Adipose tissue (tissue), 3 donors: ENCODE results near the gene PACSIN1. TPM values are rescaled to one million over a fixed set of nuclear protein-coding genes. Genes with fewer than 3 reads are reported as not detected.
"Not testable (repeated sequence)": the region's sequence is repeated elsewhere in the genome, so short reads cannot be mapped to it uniquely, and the experiment has no call there.

ENCODE experiments used
- H3K27ac ChIP-seq: one replicate; pipeline ENCODE4 v1.5.1; 2013; ENCODE audit warnings: low read depth, low read length
- WGBS, 3 donors: extraction: QIAGEN DNeasy Blood & Tissue Kit; methylation state at CpG; one replicate each; pipeline ENCODE4 v1.1.7; 2013; 5-methylcytosine and 5-hydroxymethylcytosine counted together
- polyA plus RNA-seq, 3 donors: library from polyadenylated mRNA; stranded (reverse); fragments of 200-250 nt; gene quantifications; one replicate each; pipeline ENCODE4 v1.2.3, GENCODE V29; 2013
- donor health status: healthy with polysubstance abuse.
- donor health status: Bipolar disorder and iron deficiency.
- donor health status: healthy.

The PACSIN1 gene
- polyA plus RNA-seq, 3 donors: 0.17 to 0.21 TPM; not detected in 1

DNA sequence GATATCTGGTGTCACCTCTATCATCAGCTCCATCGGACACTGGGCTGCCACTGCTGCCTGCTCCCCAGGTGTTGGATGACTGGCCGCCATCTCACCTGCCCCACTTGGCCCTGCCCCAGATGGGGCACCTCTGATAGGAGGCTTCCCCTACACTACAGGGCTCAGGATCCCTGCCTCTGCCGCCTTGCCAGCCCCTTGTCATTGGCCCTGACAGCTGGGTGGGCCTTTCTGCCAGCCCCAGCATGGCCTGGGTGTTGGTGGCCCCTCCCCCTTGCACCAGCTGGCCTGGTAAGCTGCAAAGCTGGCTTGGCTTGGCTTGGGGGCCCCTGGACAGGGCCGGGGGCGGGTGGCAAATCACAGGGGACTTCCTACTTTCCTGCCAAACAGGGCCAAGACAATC, 10.6 kb downstream of the PACSIN1 start:
- WGBS, 3 donors: 63 to 64% (median 63%) methylated on average over 5 of the region's 5 CpGs

DNA sequence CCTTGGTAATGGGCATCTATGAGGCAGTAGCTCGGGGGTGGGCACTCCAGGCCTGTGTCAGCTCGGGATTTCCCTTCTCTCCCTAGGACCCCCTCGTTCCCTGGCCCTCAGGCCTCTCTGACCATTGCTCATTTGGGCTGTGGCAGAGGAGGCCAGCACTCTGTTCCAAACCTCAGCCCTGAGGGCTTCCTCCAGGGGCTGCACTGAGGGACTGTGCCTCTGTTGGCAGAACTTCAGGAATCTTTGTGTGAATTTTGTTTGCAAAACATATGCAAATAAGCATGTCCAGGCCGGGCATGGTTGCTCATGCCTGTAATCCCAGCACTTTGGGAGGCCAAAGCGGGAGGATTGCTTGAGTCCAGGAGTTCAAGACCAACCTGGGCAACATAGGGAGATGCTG, 11.0 kb downstream of the PACSIN1 start:
- 66 to 70% (median 69%) methylated on average over 5 of the region's 5 CpGs for WGBS, 3 donors
- no peak overlapping the region for H3K27ac ChIP-seq

More for the DNA sequence above, 10.6 kb downstream of the PACSIN1 start:
- no peak overlapping the region for H3K27ac ChIP-seq

DNA sequence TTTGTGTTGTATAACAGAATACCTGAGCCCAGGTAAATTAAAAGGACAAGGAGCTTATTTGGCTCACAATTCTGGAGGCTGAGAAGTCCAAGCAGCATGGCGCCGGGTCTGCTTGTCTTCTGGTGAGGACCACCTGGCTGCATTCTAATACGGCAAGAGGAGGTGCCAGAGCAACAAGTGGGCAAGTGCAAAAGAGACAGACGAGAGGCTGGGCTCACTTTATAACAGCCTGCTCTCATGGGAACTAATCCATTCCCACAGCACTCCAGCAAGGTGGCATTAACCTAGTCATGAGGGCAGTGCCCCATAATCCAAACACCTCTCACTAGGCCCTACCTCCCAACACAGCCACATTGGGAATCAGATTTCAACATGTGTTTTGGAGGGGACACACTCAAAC, 12.9 kb downstream of the PACSIN1 start:
- 91 to 93% (median 92%) methylated on average over 4 of the region's 4 CpGs for WGBS, 3 donors
- H3K27ac ChIP-seq: no peak overlapping the region

DNA sequence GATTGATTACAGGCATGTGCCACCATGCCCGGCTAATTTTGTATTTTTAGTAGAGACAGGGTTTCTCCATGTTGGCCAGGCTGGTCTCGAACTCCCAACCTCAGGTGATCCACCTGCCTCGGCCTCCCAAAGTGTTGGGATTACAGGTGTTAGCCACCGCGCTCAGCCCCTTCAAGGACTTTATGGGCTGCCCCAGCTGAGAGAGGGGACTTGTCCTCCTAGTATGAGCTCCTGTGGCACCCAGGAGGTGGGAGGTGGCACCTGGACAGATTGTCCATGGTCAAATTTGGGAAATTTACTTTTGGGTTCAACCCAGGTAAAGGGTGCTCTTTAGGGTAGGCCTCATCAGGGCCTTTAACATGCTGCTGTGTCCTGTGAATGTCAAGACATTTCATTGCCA, 17.9 kb downstream of the PACSIN1 start:
- 94 to 100% (median 97%) methylated on average over 5 of the region's 5 CpGs for WGBS, 3 donors
- not testable (repeated sequence) for H3K27ac ChIP-seq

DNA sequence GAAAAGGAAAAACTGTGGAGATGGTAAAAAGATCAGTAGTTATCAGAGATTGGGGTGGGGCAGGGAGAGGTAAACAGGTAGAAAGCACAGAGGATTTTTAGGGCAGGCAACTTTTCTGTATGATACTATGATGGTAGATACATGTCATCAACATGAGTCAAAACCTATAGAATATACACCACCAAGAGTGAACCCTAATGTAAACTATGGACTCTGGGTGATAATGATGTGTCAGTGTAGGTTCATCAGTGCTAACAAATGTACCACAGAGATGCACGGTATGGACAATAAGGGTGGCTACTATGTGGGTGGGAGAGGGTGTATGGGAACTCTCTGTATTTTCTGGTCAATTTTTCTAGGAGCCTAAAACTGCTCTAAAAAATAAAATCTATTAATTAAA, 18.5 kb downstream of the PACSIN1 start:
- 67 to 80% (median 72%) methylated on average over 1 of the region's 1 CpG for WGBS, 3 donors
- no peak overlapping the region for H3K27ac ChIP-seq

- 52 to 68% (median 67%) methylated on average over 7 of the region's 7 CpGs for WGBS, 3 donors
- H3K27ac ChIP-seq: no peak overlapping the region
Measured at GRCh38 chr6:34484899-34485298, 19.0 kb downstream of the PACSIN1 start.

DNA sequence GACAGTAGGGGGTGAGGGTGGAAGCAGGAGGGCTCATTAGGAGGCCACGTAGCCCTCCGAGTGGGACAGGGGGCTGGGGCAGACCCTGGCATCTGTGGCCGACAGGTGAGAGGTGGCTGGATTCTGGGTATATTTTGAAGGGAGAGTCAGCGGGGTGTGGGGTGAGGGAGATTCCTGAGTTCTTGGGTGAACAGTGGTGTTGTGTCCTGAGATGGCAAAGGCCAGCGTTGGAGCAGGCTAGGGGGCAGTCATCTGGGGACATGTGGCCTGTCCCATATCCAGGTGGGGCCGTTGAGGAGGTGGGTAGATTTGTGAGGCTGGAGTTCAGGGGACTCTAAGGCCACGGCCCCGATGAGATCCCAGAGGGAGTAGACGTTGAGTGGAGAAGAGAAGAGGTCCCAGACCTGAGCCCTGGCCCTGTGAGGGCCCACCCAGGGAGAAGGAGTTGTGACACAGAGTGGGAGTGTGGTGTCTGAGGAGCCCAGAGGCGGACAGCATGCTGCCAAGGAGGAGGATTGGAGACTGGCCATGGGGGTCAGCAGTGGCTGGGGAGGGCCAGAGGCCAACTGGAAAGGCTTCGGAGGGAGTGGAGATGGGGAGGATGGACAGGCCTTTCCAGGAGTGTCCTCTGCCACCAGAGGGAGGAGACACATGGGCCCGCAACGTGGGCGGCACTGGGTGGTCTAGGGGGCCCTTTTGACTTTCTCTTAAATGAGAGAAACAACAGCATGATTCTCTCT, 19.6 kb downstream of the PACSIN1 start:
- WGBS, 3 donors: 69 to 78% (median 73%) methylated on average over 14 of the region's 14 CpGs

GRCh38 chr6:34486106-34486740, 20.3 kb downstream of the PACSIN1 start:
- WGBS, 3 donors: 63 to 80% (median 69%) methylated on average over 8 of the region's 8 CpGs
- no peak overlapping the region for H3K27ac ChIP-seq

More for the DNA sequence above, 19.6 kb downstream of the PACSIN1 start:
- H3K27ac ChIP-seq: no peak overlapping the region

DNA sequence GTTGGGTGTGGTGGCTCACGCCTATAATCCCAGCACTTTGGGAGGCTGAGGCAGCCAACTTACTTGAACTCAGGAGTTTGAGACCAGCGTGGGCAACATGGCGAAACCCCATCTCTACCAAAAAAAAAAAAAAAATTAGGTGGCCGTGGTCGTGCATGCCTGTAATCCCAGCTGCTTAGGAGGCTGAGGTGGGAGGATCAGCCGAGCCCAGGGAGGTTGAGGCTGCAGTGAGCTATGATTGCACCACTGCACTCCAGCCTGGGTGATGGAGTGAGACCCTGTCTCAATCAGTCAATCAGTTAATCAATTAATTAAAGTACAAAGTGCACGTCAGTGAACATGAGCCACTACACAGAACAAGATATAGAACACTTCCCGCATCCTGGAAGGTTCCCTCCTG, 21.0 kb downstream of the PACSIN1 start:
- not testable (repeated sequence) for H3K27ac ChIP-seq
- 90 to 95% (median 90%) methylated on average over 8 of the region's 8 CpGs for WGBS, 3 donors

DNA sequence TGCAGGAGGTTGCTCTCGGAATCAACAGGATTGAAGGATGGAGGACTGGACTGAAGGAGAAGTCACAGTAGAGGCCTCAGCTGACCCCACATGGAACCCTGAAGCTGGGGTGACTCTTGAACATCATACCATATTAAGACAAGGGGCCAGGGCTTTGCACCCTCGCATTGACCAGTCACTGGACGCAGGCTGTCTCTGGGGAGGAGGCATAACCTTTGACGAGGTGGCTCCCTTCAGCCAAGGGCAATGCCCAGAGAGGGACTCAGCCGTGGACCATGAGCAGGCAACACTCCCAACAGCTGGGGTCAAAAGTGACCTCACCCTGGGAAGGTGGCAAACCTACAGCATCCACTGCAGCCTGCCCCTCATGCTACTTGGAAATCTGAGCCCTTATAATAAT, 21.7 kb downstream of the PACSIN1 start:
- WGBS, 3 donors: 73 to 92% (median 79%) methylated on average over 5 of the region's 5 CpGs
- no peak overlapping the region for H3K27ac ChIP-seq

DNA sequence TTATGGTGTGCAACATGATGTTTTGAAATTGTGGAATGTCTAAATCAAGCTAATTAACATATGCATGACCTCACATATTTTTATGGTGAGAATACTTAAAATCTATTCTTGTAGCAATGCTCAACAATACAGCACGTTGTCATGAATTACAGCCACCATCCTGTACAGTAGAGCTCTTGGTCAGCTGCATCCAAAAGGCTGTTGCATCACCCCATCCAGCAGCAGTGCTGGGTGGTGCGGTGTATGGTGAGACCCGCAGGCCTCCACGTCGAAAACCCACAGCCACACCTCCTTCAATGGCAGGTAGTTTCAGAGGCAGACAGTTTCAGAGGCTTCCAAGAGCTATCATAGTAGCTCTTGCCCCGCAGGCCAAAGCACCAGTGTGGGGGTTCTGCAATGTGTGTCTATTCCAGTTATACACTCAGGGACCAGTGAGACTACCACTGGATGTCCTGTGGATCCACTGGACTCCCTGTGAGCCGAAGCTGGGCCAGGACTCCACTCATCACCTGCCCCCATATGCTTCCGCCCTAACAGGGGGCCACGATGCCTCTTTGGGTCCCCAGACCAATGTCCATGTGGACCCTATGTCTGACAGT, 23.4 kb downstream of the PACSIN1 start:
- WGBS, 3 donors: 76 to 88% (median 79%) methylated on average over 9 of the region's 9 CpGs
- no peak overlapping the region for H3K27ac ChIP-seq

DNA sequence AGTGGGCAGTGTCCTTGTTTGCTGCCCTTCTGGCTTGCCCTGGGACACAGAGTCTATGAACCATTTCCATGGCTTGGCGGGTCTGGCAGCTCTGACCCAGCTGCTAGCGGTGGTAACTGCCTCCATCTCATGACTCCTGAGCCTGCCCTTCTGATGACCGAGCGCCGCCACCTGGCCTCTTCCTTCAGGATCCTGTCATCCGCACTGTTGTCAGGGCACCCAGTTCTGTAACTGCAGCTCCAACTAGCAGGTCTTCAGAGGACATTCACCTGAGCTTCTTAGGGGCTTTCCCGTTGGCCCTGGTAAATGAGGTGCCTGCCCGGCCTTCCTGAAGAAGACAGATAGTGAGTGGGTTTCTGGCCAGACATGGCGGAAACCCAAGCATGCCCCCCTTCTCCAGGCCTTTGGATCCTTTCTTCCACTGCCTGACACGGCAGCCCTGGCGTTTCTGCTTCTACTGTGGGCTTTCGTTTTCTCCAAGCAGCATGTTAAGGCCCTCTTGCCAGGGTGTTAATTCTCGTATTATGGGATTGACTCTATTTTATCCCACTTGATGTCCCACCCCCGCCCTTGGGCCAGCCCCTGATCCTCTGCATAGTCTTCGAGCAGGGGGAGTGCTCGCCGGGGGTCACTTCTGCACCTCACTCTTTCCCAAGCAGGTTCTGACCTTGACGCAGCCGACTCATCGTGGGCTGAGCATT, 24.7 kb downstream of the PACSIN1 start:
- H3K27ac ChIP-seq: no peak overlapping the region
- 69 to 73% (median 71%) methylated on average over 20 of the region's 20 CpGs for WGBS, 3 donors

DNA sequence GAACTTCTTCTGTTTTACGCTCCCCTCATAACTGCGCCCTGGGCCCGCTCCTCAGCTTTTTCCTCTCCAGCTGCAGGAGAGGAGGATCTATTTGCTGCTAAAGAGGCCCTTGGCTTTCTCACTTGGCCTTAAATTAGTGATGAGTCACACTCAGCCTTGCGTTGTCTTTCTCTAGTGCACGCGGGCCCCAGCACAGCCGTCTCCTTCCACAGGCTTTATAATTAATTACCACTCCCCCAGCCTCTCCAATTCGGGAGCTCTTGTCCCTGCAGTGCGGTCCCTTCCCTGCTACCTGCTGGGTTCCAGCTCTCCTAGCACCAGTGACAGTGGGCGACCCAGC, 25.2 kb downstream of the PACSIN1 start:
- no peak overlapping the region for H3K27ac ChIP-seq
- 34 to 57% (median 38%) methylated on average over 10 of the region's 10 CpGs for WGBS, 3 donors

DNA sequence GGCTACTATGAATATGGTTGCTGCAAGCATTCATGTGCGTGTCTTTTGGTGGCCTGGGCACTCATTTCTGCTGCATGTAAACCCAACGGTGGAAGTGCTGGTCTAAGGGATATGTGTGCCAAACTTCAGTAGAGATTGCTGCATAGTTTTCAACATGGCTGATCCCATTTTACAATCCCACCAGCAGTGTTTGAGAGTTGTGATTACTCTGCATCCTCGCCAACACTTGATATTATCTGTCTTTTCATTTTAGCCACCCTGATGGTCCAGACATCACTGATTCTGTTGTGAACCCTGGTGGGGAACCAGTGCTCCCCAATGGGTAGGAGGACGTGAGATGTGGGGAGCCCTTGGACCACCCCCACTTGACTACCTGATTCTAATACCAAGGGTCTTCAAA, 27.5 kb downstream of the PACSIN1 start:
- WGBS, 3 donors: 68 to 84% (median 81%) methylated on average over 4 of the region's 4 CpGs
- H3K27ac ChIP-seq: no peak overlapping the region

- 94% methylated on average over 3 of the region's 3 CpGs for WGBS, 3 donors
- H3K27ac ChIP-seq: no peak overlapping the region
Measured at GRCh38 chr6:34494973-34495372, 29.1 kb downstream of the PACSIN1 start.

DNA sequence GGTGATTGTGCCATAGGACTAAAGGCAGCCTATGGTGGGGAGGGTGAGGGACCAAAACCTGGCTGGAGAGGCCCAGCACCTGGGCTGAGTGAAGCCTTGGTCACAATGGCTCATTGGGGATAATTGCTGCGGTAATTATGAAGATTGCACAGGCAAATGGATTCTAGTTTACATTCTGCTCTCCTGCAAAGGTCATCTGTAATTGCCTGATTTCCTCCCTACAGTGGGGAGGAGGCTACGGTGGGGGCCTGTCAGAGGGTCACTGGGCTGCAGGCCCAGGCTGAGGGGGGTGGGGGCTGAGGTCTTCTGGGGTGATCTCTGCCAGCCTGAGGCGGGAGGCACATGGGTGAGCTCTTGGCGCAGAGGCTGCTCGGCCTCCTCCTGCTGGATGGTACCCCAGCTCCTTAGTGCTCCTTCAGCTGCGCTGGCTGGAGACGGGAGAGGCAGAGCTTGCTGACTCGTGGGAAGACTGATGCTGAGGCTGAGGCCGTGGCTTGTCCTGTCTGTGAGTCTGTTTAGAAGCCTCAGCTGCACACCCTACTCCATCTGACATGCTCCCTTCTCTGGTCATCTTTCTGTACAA, 30.3 kb downstream of the PACSIN1 start:
- H3K27ac ChIP-seq: no peak overlapping the region
- 65 to 71% (median 68%) methylated on average over 9 of the region's 9 CpGs for WGBS, 3 donors

GRCh38 chr6:34497411-34497810, 31.5 kb downstream of the PACSIN1 start:
- no peak overlapping the region for H3K27ac ChIP-seq
- WGBS, 3 donors: 81 to 86% (median 82%) methylated on average over 10 of the region's 10 CpGs

DNA sequence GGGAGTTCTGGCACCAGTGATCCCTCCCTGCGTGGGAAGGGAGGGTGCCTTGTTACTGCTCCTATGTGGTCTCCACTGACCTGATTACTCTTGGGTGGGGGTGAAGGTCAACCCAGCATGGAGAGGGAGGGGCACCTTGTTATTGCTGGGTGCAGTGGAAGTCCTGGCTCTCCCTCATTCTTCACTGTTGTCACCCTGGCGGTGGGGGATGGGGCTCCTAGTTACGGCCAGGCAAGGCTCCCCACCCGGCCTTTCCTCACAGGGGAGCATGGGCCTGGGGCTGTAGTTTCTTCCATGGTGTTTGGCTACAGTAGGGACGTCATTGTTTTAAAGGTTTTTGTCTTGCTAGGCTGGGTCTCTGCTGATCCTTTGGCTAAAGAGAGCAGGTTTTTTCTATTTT, 40.8 kb downstream of the PACSIN1 start:
- H3K27ac ChIP-seq: no peak overlapping the region
- 68 to 80% (median 78%) methylated on average over 5 of the region's 5 CpGs for WGBS, 3 donors

DNA sequence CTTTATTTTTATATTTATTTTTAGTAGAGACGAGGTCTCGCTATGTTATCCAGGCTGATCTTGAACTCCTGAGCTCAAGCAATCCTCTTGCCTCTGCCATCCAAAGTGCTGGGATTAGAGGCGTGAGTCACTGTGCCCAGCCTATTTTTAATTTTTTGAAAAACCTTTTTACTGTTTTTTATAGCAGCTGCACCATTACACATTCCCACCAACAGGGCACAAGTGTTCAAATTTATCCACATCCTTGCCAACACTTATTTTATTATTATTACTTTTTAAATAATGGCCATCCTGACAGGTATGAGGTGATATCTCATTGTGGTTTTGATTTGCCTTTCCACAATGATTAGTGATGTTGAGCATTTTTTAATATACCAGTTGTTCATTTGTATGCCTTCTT, 42.5 kb downstream of the PACSIN1 start:
- 94 to 98% (median 96%) methylated on average over 3 of the region's 3 CpGs for WGBS, 3 donors
- no peak overlapping the region for H3K27ac ChIP-seq
